Measurements from ENCODE around the gene SLC37A1. TPM values are rescaled to one million over a fixed set of nuclear protein-coding genes. Genes with fewer than 3 reads are reported as not detected.

SLC37A1 gene
- total RNA-seq, 2 donors from 2014 or later: 6.6 to 9.6 TPM

GRCh38 chr21:42489991-42490390, 23.7 kb upstream of the SLC37A1 start:
- Histone ChIP-seq H3K36me3 (no peaks in the 10 kb centered on the region), H3K9me3 (no peaks in the 10 kb centered on the region), H3K4me1 (ENCODE audit: control insufficient read depth in 1 of 2, low read depth in 2 of 2) (no peaks in the 10 kb centered on the region), H3K27me3 (replicated peaks; ENCODE audit: insufficient read depth) (no peaks in the 10 kb centered on the region), H3K27ac (no peak overlapping the region), H3K4me3 (no peak overlapping the region)
- no peak for TF ChIP-seq CTCF (IDR thresholded peaks at IDR 0.05)
- ATAC-seq (ENCODE audit: insufficient number of reproducible peaks, low FRiP score, low read depth) (no peak), DNase-seq (ENCODE audit: low spot score) (no peak)

- Histone ChIP-seq H3K36me3 (no peaks in the 10 kb centered on the region), H3K27me3 (replicated peaks; ENCODE audit: insufficient read depth) (no peaks in the 10 kb centered on the region), H3K4me1 (ENCODE audit: control insufficient read depth in 1 of 2, low read depth in 2 of 2) (peaks cover 0 to 5% of the 10 kb centered on the region in 2 donors), H3K9me3 (no peaks in the 10 kb centered on the region), H3K4me3 (no peak overlapping the region), H3K27ac (no peak overlapping the region)
- no peak for ATAC-seq (ENCODE audit: insufficient number of reproducible peaks, low FRiP score, low read depth)
- no peak for DNase-seq (ENCODE audit: low spot score)
- TF ChIP-seq CTCF (IDR thresholded peaks at IDR 0.05): no peak
These were observed 22.9 kb upstream of the SLC37A1 start for GRCh38 chr21:42490720-42491119.

- no peaks in the 10 kb centered on the region for H3K27me3 ChIP-seq (replicated peaks; ENCODE audit: insufficient read depth)
- ATAC-seq (ENCODE audit: insufficient number of reproducible peaks, low FRiP score, low read depth): no peak
- TF ChIP-seq CTCF (IDR thresholded peaks at IDR 0.05): no peak
These were observed 22.3 kb upstream of the SLC37A1 start for GRCh38 chr21:42491328-42491727.

GRCh38 chr21:42492201-42492600, 21.5 kb upstream of the SLC37A1 start:
- no peak for DNase-seq (ENCODE audit: low spot score)
- no peak for ATAC-seq (ENCODE audit: insufficient number of reproducible peaks, low FRiP score, low read depth)
- no peaks in the 10 kb centered on the region for H3K36me3 ChIP-seq
- H3K27ac ChIP-seq: no peak overlapping the region
- no peaks in the 10 kb centered on the region for H3K9me3 ChIP-seq
- H3K4me1 ChIP-seq (ENCODE audit: control insufficient read depth in 1 of 2, low read depth in 2 of 2): peaks cover 0 to 12% of the 10 kb centered on the region in 2 donors
- no peaks in the 10 kb centered on the region for H3K27me3 ChIP-seq (replicated peaks; ENCODE audit: insufficient read depth)
- no peak for TF ChIP-seq CTCF (IDR thresholded peaks at IDR 0.05)
- no peak overlapping the region for H3K4me3 ChIP-seq

More at GRCh38 chr21:42491328-42491727, 22.3 kb upstream of the SLC37A1 start:
- Histone ChIP-seq H3K27ac (no peak overlapping the region), H3K36me3 (no peaks in the 10 kb centered on the region), H3K9me3 (no peaks in the 10 kb centered on the region), H3K4me3 (no peak overlapping the region), H3K4me1 (ENCODE audit: control insufficient read depth in 1 of 2, low read depth in 2 of 2) (peaks cover 0 to 6% of the 10 kb centered on the region in 2 donors)
- DNase-seq (ENCODE audit: low spot score): no peak

GRCh38 chr21:42493109-42494060, 20.3 kb upstream of the SLC37A1 start:
- DNase-seq (ENCODE audit: low spot score): no peak
- TF ChIP-seq CTCF (IDR thresholded peaks at IDR 0.05): no peak

More at GRCh38 chr21:42493109-42494060, 20.3 kb upstream of the SLC37A1 start:
- H3K27me3 ChIP-seq (replicated peaks; ENCODE audit: insufficient read depth): no peaks in the 10 kb centered on the region
- H3K27ac ChIP-seq: no peak overlapping the region
- ATAC-seq (ENCODE audit: insufficient number of reproducible peaks, low FRiP score, low read depth): no peak
- no peak overlapping the region for H3K4me3 ChIP-seq
- H3K9me3 ChIP-seq: no peaks in the 10 kb centered on the region
- H3K4me1 ChIP-seq (ENCODE audit: control insufficient read depth in 1 of 2, low read depth in 2 of 2): peaks cover 0 to 12% of the 10 kb centered on the region in 2 donors
- H3K36me3 ChIP-seq: no peaks in the 10 kb centered on the region

All from thoracic aorta (tissue), 2 donors.